Activated T-cell treated with anti-CD3 and anti-CD28 coated beads, Interleukin-2, amount 50 U/mL, for 48 hours (primary cell): ENCODE results near the gene LRRC4C.

ENCODE experiments used
- DNase-seq, 2 experiments: peaks; one replicate each; pipeline ENCODE4 v3.0.0-alpha.2; 2020

LRRC4C gene

DNA sequence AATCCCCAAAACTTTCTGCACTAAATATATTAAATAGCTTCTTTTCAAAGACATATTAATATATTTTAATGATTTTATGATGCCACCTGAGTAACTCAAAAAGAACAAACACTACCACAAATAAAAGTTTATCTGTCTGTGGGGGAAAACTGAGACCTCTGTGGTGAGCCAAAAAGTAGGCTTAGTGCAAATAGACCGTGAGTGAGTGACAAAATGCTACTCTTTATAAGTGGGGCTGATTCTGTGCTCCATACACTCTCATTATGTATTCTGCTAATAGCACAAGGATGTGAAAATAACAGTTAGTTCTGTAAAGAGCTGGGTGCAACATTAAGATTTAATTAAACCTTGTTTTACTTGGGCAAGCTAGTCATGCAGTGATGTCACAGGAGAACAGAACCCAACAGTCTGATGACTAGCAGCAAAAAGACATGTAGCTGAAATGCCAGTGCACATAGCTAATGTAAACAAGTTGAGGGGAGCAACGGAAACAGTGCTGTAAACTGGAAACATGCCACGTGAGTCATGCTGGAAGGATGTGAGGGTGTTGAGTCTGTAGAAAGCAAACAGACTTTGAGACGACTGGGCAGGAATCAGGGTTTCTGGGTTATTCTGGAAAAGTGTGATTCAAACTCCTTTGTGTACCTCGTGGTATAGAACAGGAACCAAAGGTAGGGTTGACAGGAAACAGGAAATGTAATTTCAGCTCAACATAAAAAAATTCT, 1130.4 kb downstream of the LRRC4C start:
- DNase-seq = no peak

DNA sequence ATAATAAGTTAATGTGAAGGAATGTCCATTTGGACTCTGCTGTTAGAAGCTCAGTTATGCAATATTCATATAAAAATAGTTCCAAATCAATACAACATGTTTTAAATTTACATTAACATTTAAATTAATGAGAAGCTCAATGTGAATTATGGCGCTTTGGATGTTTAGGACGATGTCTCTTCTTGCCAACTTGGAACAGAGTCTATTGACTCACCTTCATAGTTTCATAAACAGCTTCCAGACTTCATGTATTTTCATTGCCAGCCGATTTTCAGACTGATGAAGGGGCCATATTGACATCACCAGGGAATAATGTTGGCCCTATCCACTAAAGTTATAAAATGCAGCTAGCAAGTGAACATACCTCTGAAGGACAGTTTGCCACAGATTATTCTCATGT, 1136.2 kb downstream of the LRRC4C start:
- no peak for DNase-seq

DNA sequence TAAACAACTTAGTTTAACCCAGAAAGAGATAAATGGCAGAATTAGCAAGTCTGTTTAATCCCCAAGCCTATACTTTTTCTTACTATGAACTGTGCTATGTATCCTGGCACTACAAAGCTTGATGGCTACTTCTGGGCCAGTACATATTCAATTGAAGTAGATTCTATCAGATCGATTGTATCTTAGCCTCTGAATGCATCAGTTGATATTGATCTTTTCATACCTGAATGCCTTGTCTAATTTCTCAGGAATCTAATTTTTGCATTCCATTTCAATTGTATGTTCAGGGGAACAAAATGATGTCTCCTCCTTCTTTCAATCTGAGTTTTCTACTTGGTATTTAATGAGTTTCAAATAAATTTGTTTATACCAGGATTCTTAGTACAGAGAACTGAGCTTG, 1137.9 kb downstream of the LRRC4C start:
- no peak for DNase-seq

DNA sequence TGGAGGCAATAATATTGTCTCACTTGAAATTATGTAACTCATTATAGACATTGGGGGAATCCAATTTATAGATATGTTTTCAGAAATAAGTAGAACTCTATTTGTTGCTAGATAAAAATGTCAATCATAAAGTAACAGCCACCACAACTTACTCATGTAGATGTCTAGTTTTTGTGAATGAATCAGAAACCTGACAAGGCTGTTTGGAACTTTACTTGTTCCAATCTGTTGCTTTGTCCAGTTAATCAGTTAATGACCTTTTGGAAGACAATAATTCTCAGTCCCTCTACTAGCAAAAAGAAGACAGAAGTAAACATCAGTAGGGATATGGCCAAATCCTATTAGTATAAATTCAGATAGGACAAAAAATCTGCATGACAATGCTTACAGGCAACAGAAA, 1143.3 kb downstream of the LRRC4C start:
- DNase-seq = no peak

DNA sequence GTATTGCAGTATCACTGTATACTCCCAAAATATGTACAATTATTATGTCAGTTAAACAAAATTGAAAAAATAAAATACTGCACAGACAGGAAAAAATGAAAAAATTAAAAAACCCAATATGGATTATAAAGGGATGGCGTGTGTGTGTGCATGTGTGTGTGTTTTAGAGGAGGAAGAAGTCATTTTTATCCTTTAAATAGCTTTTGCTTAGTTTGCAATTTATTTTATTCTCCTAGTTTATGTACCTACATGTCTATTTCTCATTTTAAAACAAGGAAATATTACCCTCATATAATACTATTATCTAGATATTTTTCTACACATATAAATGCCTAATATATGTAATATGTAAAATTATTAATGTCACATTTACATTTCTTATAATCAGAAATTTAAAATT, 1144.3 kb downstream of the LRRC4C start:
- DNase-seq = no peak

DNA sequence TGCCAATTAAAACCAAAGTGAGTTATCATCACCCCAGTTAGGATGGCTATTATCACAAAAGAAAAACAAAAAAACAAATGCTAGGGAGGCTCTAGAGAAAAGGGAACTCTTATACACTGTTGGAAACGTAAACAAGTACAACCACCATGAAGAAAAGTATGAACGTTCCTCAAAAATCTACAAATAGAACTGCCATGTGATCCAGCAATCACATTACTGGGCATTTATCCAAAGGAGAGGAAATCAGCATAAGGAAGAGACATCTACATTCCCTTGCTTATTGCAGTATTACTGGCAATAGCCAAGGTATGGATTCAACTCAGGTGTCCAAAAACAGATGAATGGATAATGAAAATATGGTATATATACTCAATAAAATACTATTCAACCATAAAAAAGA, 1145.1 kb downstream of the LRRC4C start:
- no peak for DNase-seq

DNA sequence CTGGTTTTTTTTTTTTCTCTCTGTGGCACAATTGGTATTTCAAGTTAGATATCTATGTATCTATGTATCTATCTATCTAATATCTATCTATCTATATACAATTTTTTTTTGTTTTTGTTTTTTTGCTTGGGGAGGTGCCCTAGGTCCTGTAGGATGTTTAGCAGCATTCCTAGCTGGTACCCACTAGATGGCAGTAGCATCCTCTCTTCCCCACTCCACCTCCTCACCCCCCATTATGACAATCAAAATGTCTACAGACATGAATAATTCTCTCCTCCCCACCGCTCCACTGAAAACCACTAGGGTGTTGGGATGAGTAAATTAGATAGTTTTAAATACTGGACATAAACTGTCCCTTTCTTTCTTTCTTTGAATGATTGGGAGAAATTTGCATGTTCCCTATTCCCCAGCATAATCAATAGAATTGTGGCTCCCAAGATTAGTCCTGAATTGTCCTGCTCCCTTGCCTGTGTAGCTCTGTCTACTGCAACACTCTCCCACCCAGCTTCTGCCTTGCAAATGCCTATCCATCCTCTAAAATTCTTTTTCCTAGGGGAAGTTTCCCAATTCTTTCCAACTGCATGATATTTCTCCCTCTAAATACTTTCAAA, 1152.4 kb downstream of the LRRC4C start:
- no peak for DNase-seq

DNA sequence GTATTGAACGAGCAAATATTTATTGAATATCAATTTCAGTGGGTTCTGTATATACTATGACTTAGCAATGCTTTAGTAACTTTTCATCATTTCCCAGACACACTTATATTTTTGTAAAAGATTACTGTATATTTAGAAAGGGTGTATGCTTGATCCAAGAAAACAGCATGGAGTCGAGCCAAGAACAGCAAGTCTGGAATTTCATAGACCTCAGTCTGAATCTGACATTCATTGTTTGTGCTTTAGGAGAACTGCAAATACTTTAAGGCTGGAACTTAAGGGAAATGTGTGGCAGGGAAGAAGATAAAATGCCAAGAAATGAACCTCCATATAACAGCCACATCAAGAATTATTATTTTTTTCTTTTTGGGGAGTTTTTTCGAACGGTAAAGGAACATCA, 1156.8 kb downstream of the LRRC4C start:
- no peak for DNase-seq

DNA sequence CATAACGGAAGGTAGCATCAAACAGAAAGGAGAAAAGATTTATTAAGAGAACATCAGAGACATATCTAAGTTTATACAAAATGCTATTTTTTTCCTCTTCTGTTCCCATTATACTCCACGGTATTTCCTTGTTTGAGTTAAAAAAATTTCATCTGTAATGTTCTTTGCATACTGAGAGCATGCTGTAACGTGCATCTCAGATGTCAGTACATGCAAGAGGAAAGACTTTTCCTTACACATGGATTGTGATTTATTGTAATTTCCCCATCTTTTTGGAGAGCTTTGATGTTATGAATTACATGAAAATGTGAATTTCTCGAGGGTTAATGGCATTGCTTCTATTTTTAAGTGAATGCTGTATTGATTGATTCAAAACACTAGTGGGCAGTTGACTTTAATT, 1164.0 kb downstream of the LRRC4C start:
- no peak for DNase-seq

DNA sequence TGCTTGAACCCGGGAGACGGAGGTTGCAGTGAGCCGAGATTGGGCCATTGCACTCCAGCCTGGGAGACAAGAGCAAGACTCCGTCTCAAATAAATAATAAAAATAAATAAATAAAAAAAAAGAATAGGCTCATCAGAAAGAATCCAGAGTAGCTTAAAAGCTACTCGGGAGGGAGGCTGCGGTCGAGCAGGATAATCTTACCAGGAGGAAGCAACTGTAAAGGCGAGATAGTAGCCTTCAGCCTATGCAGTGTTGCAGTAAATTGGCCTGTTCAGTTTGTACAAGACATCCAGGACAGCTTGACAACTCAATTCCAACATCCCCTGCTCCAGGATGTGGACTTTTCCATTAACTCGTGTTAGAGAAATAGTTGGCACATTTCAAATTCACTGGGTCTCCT, 1164.7 kb downstream of the LRRC4C start:
- DNase-seq = no peak

DNA sequence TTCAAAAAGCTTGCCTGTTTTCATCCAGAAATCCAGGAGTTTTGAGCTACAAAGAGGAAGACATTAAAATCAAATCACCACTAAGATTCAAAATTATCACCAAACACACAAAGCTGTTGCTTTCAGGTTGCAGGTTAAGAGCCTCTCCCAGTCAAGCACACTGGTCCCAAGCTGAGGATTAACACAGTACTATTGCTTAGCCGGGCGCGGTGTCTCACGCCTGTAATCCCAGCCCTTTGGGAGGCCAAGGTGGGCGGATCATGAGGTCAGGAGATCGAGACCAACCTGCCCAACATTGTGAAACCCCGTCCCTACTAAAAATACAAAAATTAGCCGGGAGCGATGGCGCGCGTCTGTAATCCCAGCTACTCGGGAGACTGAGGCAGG, 1165.1 kb downstream of the LRRC4C start:
- no peak for DNase-seq

DNA sequence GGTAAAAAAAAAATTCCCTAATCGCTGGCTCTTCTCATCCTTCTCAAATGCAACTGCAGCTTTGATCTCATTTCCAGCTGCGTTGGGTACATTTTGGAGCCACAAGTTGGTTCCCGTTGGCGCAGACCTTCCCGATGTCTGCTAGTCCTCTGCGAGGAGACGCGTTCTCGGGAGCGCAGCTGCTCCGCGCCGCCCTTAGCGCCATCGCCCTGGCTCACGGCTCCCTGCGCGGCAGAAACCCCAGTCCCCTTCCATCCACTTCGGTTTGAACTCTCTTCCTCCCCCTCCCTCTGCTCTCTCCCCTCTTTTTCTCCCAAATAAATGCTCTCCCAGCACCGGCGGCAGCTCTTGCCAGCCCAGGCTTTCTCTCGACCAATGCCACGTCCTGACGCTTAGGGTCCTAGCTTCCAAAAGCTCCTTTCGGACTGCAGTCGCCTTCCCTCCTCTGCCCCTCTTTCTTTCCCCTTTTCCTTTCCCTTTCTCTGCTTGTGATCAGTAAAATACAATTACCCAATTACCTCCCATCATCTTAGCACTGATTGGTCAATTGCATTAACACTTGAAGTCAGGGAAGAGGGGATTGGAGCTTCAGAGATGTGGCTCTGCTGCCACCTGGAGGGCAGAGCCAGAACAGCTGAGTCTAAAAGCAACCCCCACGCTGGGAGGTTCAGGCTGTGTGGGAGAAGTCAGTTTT, 1165.7 kb downstream of the LRRC4C start:
- DNase-seq = peak; percentile 41 to 56

DNA sequence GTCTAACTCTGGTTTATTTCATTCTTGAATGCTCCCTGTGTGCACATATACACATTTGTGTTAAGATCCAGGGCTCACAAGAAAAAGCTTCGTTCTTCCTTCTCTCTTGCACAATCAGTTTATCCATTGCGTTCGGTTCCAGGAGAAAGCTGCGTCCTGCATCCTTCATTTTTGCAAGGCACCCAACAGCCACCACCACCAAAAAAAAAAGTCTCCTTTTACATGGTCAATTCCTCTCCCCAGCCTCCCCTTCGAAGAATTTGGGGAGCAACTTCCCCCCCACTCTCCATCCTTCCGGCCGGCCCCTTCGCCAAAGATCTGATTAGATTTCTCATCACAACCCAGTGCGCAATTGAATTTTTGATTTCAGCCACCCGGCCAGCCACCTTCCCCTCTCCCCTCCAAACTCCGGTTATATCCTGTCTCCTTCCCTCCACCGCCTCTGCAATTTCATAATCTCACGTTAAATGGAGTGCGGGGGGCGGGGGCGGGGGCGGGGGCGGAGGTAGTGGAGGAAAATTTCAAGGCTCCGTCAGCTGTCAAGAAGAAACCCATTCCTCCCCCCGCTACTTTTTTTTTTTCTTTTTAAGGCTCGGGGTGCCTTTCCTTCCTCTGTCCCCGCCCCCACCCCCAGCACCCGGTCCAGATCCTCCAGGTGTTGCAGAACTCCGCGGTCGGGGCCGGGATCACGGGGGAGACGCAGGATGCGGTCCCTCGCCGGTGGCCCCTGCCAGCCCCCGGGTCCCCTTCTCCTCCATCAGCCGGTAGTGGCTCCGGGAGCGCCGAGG, 1166.5 kb downstream of the LRRC4C start:
- no peak for DNase-seq

DNA sequence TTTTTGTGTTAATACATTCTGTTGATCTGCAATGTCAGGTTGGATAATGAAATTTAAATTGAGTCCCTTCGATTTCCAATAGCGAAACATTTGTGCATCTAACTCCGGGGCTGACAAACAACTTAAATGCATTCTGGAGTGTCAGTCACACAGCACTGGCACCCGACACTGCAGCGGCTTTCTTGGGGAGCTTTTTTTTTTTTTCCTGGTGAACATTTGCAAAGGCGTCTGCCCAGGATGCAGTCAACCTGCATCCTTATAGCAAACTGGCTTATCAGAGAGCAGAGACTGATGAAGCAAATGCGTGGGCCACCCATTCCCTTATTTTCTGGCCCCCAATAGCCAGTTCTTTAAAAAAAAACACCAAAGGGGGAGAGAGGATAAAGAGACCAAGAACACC, 1167.7 kb downstream of the LRRC4C start:
- no peak for DNase-seq

DNA sequence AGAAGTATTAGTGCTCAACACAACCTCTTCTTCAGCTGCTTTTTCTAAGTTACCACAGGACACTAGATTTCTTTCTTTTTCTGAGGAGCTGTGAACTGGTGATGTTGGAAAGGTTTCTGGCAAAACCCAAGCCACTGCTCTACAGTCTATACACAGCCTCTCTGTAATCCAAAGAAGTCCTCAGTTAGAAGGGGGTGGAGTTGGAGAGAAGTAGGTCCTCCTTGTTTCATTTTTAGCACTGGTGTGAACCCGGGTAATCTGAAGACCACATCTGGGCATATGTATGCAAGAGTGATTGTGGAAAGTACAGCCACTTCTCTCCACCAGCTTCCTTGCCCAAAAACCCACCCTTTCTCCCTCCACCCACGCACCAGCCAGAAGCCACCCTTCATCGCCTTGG, 1168.1 kb downstream of the LRRC4C start:
- no peak for DNase-seq

DNA sequence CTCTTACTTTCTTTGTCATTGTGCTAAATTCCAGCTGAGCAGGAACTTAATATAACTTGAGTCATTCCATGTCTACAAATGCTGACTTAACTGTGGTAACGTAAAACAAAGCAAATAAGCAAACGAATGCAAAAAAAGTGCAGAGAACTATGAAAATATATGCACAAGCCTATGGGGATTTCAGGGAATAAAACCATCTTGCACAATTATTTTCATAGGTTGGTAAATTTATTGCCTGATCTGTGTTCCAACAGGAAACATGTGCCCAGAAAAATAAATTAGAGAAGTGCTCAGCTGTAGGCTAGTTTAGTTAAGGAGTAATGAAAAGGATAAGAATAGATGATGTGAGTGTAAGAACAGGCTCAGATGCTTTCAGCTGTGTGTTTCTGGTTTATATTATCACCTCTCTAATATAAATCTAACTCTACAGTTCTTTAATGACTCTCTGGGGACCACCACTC, 1169.3 kb downstream of the LRRC4C start:
- DNase-seq = no peak

DNA sequence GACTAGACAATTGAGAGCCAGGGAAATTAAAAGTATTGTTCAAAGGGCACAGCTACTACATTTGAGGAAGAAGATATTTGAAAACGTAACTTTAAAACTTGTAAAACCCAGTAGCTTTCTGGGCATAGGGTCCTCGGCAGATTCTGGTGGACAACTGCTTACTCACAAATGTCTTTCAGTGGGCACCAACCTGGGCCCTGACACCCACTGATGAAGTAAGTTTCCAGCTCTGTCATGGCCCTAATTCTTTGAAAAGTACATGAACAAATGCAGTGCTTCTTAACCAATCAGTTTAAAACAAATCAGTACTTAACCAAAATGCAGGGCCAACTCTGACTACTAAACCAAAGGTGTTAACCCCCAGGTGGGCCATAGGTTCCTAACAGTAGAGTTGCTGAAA, 1170.1 kb downstream of the LRRC4C start:
- no peak for DNase-seq

DNA sequence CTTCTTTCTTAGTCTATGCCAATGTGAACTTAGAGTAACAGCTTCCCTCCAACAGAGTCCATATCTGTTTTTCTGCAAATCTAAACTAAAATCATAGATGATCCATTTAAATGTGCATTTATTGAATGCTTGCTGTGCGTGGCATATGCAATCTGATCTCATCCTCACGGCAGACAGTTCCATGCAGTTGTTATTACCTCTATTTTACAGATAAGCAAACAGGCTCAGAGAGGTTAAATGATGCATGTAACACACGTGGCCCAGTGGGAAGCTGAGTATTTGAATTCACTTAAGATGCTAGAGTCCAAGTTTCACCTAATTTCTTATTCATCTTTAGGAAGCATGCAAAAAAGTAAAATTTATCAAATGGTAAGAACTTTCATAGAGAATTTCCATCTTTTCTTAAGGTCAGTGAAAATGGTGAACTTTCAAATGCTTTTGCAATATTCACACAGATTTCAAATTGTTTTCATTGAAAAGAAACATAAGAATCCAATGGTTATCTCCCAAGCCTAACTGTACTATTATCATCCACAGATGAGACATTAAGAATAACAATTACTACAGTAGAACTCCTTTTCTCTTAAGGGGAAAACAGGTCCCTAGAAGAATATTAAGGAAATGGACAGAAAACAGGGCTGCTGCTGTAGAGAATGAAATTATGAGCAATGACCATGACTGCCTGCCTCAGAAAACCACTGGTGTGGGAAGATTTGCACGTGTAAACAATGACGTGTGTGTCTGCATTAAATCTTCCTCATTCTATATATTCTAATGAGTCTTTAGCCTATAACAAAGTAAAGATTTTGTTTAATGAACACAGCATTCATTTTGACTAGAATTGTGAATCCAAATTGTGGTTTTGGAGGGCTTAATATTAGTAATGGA, 1171.3 kb downstream of the LRRC4C start:
- DNase-seq = no peak

DNA sequence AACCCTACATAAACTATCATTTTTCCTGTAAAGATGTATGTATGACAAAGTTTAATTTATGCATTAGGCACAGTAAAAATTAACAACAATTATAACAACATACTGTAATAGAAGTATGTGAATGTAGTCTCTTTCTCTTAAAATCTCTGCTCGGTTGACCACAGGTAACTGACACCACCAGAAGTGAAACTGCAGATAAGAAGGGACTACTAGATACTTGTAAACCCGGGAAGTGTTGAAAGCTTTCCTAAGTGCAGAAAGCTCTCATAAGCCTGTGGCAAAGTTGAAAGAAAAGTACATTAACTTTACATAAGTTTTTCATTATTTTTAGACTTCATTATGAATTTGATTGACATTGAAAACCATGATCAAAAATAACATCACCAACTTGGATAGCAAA, 1173.3 kb downstream of the LRRC4C start:
- DNase-seq = no peak

DNA sequence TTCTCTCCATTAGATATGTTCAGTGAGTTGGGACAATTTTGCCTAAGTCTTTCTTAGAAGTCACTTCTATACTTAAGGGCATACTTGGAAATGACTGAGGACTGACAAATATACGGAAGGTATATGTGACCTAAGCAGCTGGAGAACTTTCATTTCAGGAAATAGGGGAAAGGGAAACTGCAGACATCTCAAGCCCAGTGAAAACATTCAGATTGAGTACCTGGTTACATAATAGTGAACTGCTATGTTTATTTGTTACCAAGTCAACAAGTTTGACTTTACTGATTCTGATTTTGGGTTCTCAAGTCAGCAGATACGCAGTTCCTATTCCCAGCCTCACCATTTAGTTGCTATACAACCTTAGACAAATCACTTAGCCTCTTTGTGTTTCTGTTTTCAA, 1173.9 kb downstream of the LRRC4C start:
- DNase-seq = no peak

DNA sequence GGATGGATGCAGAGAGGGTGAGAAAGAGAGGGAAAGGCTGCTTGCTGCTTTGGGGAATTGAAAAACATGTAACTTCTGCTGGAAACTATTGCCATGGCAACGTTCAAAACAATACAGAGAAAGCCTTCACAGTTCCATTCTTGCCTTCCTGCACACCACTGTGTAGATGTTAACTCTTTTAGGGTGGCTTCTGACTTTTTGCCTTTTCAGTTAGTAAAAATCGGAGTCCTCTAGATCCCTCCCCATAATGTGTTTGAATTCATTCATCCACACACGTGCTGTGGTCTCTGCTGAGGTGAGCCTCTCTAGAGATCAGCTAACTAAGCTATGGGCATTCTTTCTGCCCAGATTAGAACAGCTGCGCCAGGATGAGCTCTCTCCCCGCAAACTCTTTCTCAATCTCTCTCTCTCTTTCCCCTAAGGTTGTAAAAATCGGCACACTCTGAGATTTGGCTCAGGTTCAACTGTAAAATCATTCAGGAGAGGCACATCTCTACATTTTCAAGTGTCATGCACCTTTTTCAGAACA, 1178.3 kb downstream of the LRRC4C start:
- DNase-seq = no peak
